ENCODE measurements around the gene CAMTA1. TPM values are rescaled to one million over a fixed set of nuclear protein-coding genes. Genes with fewer than 3 reads are reported as not detected.

CAMTA1 gene
- total RNA-seq, 2 experiments from 2014 or later = 39.3 to 48.8 TPM

DNA sequence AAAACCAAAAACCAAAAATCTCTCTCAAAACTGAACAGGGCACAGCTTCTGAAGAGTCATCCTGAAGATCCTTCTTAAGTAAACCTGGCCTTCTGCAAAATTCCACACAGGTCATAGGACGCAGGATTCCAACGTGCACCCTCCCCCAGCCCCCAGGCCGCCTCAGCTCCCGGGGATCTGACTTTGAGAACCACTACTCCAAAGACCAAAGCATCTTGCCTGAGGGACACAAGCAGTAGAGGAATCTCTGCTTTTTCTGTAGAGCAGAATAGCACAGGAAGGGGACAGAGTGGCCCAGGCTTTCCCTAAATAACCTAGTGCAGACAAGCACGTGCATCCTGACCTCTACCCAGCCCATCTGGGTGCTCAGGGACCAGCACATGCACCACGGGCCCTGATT, 881.0 kb downstream of the CAMTA1 start:
- H3K4me3 Mint-ChIP-seq = no peak overlapping the region
- H3K27me3 Mint-ChIP-seq = no peaks in the 10 kb centered on the region
- H3K27ac Mint-ChIP-seq = no peak overlapping the region
- H3K4me1 Mint-ChIP-seq = no peaks in the 10 kb centered on the region
- H3K9me3 Mint-ChIP-seq = no peaks in the 10 kb centered on the region
- no peak for DNase-seq
- ChIA-PET POLR2A (no interaction called here), CTCF (interaction anchor here (1.2 to 1.4 kb wide), 2 partner anchors 13 to 18 kb away, joined by 4 to 5 read pairs; no protein-coding TSS in a partner anchor)
- H3K36me3 Mint-ChIP-seq (ENCODE audit: low read depth) = no peaks in the 10 kb centered on the region

DNA sequence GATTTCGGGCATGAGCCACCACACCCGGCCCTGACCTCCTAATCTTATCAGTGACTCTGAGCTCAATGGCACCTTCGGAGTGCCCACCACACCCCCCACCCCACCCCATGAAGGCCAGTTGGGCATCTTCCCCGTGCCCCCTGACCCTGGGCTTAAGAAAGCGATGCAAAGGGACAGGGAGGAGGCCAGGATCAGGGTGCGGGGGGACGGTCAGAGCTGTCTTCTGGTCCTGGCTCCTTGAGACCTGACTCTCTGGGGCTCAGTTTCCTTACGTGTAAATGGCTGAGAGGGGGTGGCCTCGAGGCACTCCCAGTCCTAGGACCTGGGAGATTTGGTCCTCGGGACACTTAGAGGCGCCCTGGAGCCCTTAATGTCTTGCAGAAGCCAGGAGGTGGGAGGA, 881.9 kb downstream of the CAMTA1 start:
- no peaks in the 10 kb centered on the region for H3K27me3 Mint-ChIP-seq
- no peak overlapping the region for H3K27ac Mint-ChIP-seq
- no peak for DNase-seq
- H3K9me3 Mint-ChIP-seq = no peaks in the 10 kb centered on the region
- ChIA-PET POLR2A (no interaction called here), CTCF (interaction anchor here (0.6 to 4.4 kb wide), 9 partner anchors 9 to 949 kb away, joined by 3 to 45 read pairs (median 5); partner anchors contain the start of gene TNFRSF9)
- H3K4me3 Mint-ChIP-seq = no peak overlapping the region
- no peaks in the 10 kb centered on the region for H3K4me1 Mint-ChIP-seq
- no peaks in the 10 kb centered on the region for H3K36me3 Mint-ChIP-seq (ENCODE audit: low read depth)

- Mint-ChIP-seq H3K27me3 (no peaks in the 10 kb centered on the region), H3K4me3 (no peak overlapping the region), H3K36me3 (ENCODE audit: low read depth) (no peaks in the 10 kb centered on the region), H3K9me3 (no peaks in the 10 kb centered on the region), H3K4me1 (no peaks in the 10 kb centered on the region), H3K27ac (no peak overlapping the region)
- ChIA-PET CTCF (interaction anchor here (0.6 to 4.4 kb wide), 11 partner anchors 8 to 949 kb away, joined by 3 to 45 read pairs (median 5); partner anchors contain the start of gene TNFRSF9), POLR2A (no interaction called here)
- DNase-seq = peak; percentile 80
Measured at GRCh38 chr1:7667625-7668218, 882.5 kb downstream of the CAMTA1 start.

DNA sequence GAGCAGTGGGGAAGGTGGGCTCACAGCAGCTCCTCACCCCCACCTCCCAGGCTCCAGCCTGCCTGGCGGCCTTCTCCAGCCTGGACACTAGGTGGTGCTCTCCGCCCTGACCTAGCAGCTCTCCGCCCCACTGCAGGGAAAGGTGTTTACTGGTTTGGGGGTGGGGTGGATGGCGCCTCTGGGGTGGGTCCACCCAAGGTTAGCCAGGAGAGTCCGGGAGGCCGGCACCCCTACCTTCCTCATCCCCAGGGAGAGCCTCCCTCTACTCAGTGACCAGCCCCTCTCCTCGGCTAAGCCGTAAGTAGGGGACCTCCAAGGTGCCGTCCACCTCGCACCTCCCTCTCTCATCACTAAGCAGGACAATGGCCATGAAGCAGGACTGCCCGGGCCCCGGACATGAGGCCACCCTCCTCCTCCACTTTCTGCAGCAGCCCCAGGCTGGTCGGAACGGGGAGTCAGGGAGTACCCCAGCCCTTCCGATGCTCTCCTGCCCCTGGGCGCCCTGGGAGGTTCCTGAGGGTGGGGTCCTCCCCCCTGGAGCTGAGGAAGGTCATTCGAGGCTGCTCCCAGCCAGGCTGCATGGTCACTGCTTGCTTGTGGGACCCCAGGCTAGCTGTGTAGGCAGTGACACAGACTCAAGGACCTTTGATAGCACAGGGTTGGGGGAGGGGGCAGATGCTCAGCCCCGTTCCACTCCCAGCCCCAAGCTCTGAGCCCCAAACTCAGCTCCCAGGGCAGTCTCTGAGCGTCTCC, 884.5 kb downstream of the CAMTA1 start:
- no peaks in the 10 kb centered on the region for H3K36me3 Mint-ChIP-seq (ENCODE audit: low read depth)
- DNase-seq = peak; percentile 59
- H3K27me3 Mint-ChIP-seq = no peaks in the 10 kb centered on the region
- H3K4me3 Mint-ChIP-seq = no peak overlapping the region
- no peak overlapping the region for H3K27ac Mint-ChIP-seq
- ChIA-PET CTCF (interaction anchor here (0.9 to 4.4 kb wide), 9 partner anchors 9 to 638 kb away, joined by 3 to 45 read pairs (median 4); no protein-coding TSS in a partner anchor), POLR2A (no interaction called here)
- H3K4me1 Mint-ChIP-seq = no peaks in the 10 kb centered on the region
- no peaks in the 10 kb centered on the region for H3K9me3 Mint-ChIP-seq

- DNase-seq = no peak
- Mint-ChIP-seq H3K4me3 (no peak overlapping the region), H3K9me3 (no peaks in the 10 kb centered on the region), H3K27ac (peak overlapping the region; percentile 32), H3K27me3 (no peaks in the 10 kb centered on the region), H3K36me3 (ENCODE audit: low read depth) (no peaks in the 10 kb centered on the region), H3K4me1 (no peaks in the 10 kb centered on the region)
- ChIA-PET CTCF (interaction anchor here (2.0 to 4.4 kb wide), 2 partner anchors 10 to 81 kb away, joined by 9 to 45 read pairs; no protein-coding TSS in a partner anchor), POLR2A (no interaction called here)
Measured at GRCh38 chr1:7670334-7671145, 885.3 kb downstream of the CAMTA1 start.

GRCh38 chr1:7671146-7671465, 885.9 kb downstream of the CAMTA1 start:
- ChIA-PET CTCF (no interaction called here), POLR2A (no interaction called here)
- no peak overlapping the region for H3K27ac Mint-ChIP-seq
- no peaks in the 10 kb centered on the region for H3K4me1 Mint-ChIP-seq
- H3K9me3 Mint-ChIP-seq = no peaks in the 10 kb centered on the region
- H3K4me3 Mint-ChIP-seq = no peak overlapping the region
- DNase-seq = no peak
- no peaks in the 10 kb centered on the region for H3K27me3 Mint-ChIP-seq
- H3K36me3 Mint-ChIP-seq (ENCODE audit: low read depth) = no peaks in the 10 kb centered on the region

GRCh38 chr1:7671676-7672075, 886.4 kb downstream of the CAMTA1 start:
- Mint-ChIP-seq H3K4me3 (no peak overlapping the region), H3K4me1 (no peaks in the 10 kb centered on the region), H3K9me3 (no peaks in the 10 kb centered on the region), H3K27me3 (no peaks in the 10 kb centered on the region), H3K36me3 (ENCODE audit: low read depth) (no peaks in the 10 kb centered on the region), H3K27ac (no peak overlapping the region)
- no peak for DNase-seq
- ChIA-PET CTCF (no interaction called here), POLR2A (no interaction called here)

DNA sequence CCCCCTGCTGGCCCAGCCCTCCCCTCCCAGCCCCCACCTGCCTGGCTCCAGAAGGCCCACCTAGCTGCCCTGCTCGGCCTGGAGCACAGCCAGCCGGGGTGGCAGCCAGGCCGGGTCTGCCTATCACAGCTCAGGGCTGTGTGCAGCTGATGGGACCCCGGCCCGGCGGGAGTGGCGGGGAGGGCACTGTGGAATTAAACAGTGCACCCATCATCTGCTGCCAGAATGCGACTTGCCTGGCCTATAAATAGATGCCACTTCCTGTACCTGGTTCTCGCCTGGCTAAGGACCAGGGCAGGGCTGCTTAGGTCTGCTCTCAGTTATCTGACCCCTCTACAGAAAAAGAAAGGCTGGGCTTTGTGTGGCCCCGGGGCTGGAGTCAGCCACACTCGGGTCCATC, 887.6 kb downstream of the CAMTA1 start:
- H3K4me1 Mint-ChIP-seq = no peaks in the 10 kb centered on the region
- no peaks in the 10 kb centered on the region for H3K27me3 Mint-ChIP-seq
- H3K9me3 Mint-ChIP-seq = no peaks in the 10 kb centered on the region
- no peak overlapping the region for H3K27ac Mint-ChIP-seq
- H3K36me3 Mint-ChIP-seq (ENCODE audit: low read depth) = no peaks in the 10 kb centered on the region
- CTCF ChIA-PET = no interaction called here
- no peak for DNase-seq
- H3K4me3 Mint-ChIP-seq = no peak overlapping the region
- POLR2A ChIA-PET = no interaction called here

GRCh38 chr1:7674972-7675371, 889.7 kb downstream of the CAMTA1 start:
- no peaks in the 10 kb centered on the region for H3K9me3 Mint-ChIP-seq
- no peak overlapping the region for H3K4me3 Mint-ChIP-seq
- no peak for DNase-seq
- H3K36me3 Mint-ChIP-seq (ENCODE audit: low read depth) = no peaks in the 10 kb centered on the region
- no peak overlapping the region for H3K27ac Mint-ChIP-seq
- no peaks in the 10 kb centered on the region for H3K4me1 Mint-ChIP-seq
- H3K27me3 Mint-ChIP-seq = peaks cover 2% of the 10 kb centered on the region
- POLR2A ChIA-PET = no interaction called here
- CTCF ChIA-PET = interaction anchor here (0.7 kb wide), 1 partner anchor 46 kb away, joined by 3 read pairs; no protein-coding TSS in a partner anchor

GRCh38 chr1:7675431-7676273, 890.4 kb downstream of the CAMTA1 start:
- H3K27me3 Mint-ChIP-seq = peaks cover 2% of the 10 kb centered on the region
- no peak for DNase-seq
- H3K4me3 Mint-ChIP-seq = no peak overlapping the region
- H3K9me3 Mint-ChIP-seq = no peaks in the 10 kb centered on the region
- H3K4me1 Mint-ChIP-seq = no peaks in the 10 kb centered on the region
- H3K27ac Mint-ChIP-seq = no peak overlapping the region
- POLR2A ChIA-PET = no interaction called here
- CTCF ChIA-PET = interaction anchor here (0.9 to 2.4 kb wide), 2 partner anchors 8 to 21 kb away, joined by 3 to 8 read pairs; no protein-coding TSS in a partner anchor
- H3K36me3 Mint-ChIP-seq (ENCODE audit: low read depth) = no peaks in the 10 kb centered on the region

GRCh38 chr1:7676274-7676945, 891.2 kb downstream of the CAMTA1 start:
- ChIA-PET CTCF (interaction anchor here (0.9 to 2.4 kb wide), 2 partner anchors 9 to 21 kb away, joined by 3 to 8 read pairs; no protein-coding TSS in a partner anchor), POLR2A (no interaction called here)
- H3K4me1 Mint-ChIP-seq = no peaks in the 10 kb centered on the region

GRCh38 chr1:7677111-7677510, 891.9 kb downstream of the CAMTA1 start:
- Mint-ChIP-seq H3K4me3 (no peak overlapping the region), H3K36me3 (ENCODE audit: low read depth) (no peaks in the 10 kb centered on the region), H3K27me3 (peaks cover 14% of the 10 kb centered on the region), H3K9me3 (no peaks in the 10 kb centered on the region), H3K27ac (no peak overlapping the region), H3K4me1 (no peaks in the 10 kb centered on the region)
- no peak for DNase-seq
- ChIA-PET CTCF (interaction anchor here (1.0 to 2.4 kb wide), 2 partner anchors 10 to 77 kb away, joined by 3 to 8 read pairs; no protein-coding TSS in a partner anchor), POLR2A (no interaction called here)

More at GRCh38 chr1:7676274-7676945, 891.2 kb downstream of the CAMTA1 start:
- Mint-ChIP-seq H3K27ac (no peak overlapping the region), H3K27me3 (peaks cover 6% of the 10 kb centered on the region), H3K36me3 (ENCODE audit: low read depth) (no peaks in the 10 kb centered on the region), H3K9me3 (no peaks in the 10 kb centered on the region), H3K4me3 (no peak overlapping the region)
- DNase-seq = no peak
